Activated naive CD4-positive, alpha-beta T cell treated with anti-CD3 and anti-CD28 coated beads for 36 hours (primary cell): ENCODE data around the gene SNX24. TPM values are rescaled to one million over a fixed set of nuclear protein-coding genes. Genes with fewer than 3 reads are reported as not detected.
"Not testable (repeated sequence)": the region's sequence is repeated elsewhere in the genome, so short reads cannot be mapped to it uniquely, and the experiment has no call there.

Experiments
- CTCF ChIA-PET: fragments of 350-600 bp; sonication (Branson Sonifier 250); formaldehyde crosslinking; loops from one replicate; lab custom pipeline; 2021; ENCODE audit warnings: antibody characterized with exemption; lab: Charles Lee
- DNase-seq: peaks from one replicate; pipeline ENCODE4 v3.0.0-alpha.2; 2020
- H3K27ac Mint-ChIP-seq: one replicate; pipeline ENCODE4 v1.8.0; 2021; ENCODE audit warnings: mild to moderate bottlenecking, mixed read lengths
- H3K27me3 Mint-ChIP-seq: one replicate; pipeline ENCODE4 v1.8.0; 2021; ENCODE audit warnings: low read depth, mixed read lengths
- H3K36me3 Mint-ChIP-seq: one replicate; pipeline ENCODE4 v1.8.0; 2021; ENCODE audit warnings: low read depth, mixed read lengths
- H3K4me1 Mint-ChIP-seq: one replicate; pipeline ENCODE4 v1.8.0; 2021; ENCODE audit warnings: low read depth, mixed read lengths
- H3K4me3 Mint-ChIP-seq: one replicate; pipeline ENCODE4 v1.8.0; 2021; ENCODE audit warnings: mild to moderate bottlenecking, moderate library complexity, mixed read lengths
- H3K9me3 Mint-ChIP-seq: one replicate; pipeline ENCODE4 v1.8.0; 2021; ENCODE audit warnings: mixed read lengths
- intact Hi-C: fragments of 100-400 bp; cut with micrococcal nuclease; formaldehyde crosslinking; loops from one replicate; pipeline ENCODE4 v1.15.1; 2023
- total RNA-seq, 2 experiments: library from RNA; stranded (reverse); gene quantifications; one replicate each; pipeline ENCODE4 v1.2.3, GENCODE V29; 2021

The SNX24 gene
- total RNA-seq, 2 experiments from 2014 or later = 2.2 to 2.3 TPM

GRCh38 chr5:122846051-122846550, 688 bp downstream of the SNX24 start:
- CTCF ChIA-PET = no interaction called here
- no peaks in the 10 kb centered on the region for H3K36me3 Mint-ChIP-seq
- H3K9me3 Mint-ChIP-seq = no peaks in the 10 kb centered on the region
- no peak overlapping the region for H3K27ac Mint-ChIP-seq
- intact Hi-C loops = loop anchor here (5.0 to 10.0 kb wide), 3 partner anchors 576 to 881 kb away; partner anchors contain the start of genes CEP120, CSNK1G3 and SRFBP1
- peaks cover 5% of the 10 kb centered on the region for H3K27me3 Mint-ChIP-seq
- H3K4me3 Mint-ChIP-seq = peak overlapping the region; percentile 63
- H3K4me1 Mint-ChIP-seq = peaks cover 16% of the 10 kb centered on the region
- no peak for DNase-seq

DNA sequence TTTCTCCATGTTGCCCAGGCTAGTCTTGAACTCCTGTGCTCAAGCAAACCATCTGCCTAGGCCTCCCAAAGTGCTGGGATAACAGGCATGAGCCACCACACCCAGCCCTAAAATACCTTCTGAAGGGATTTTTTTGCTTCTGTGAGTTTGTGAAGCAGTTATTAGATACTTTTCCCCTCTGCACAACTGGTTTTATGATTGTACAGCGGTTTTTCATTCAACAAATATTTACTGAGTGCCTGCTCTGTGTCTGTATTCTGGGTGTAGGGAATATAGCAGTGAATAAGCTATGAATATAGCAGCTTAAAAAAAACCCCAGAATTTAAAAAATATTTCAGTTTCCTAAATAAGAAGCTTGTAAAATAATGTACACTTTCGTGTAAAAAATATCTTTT, 2.3 kb downstream of the SNX24 start:
- H3K4me1 Mint-ChIP-seq = peaks cover 16% of the 10 kb centered on the region
- H3K4me3 Mint-ChIP-seq = no peak overlapping the region
- intact Hi-C loops = loop anchor here (5.0 to 10.0 kb wide), 3 partner anchors 575 to 883 kb away; partner anchors contain the start of genes CEP120, CSNK1G3 and SRFBP1
- no peaks in the 10 kb centered on the region for H3K36me3 Mint-ChIP-seq
- no peaks in the 10 kb centered on the region for H3K9me3 Mint-ChIP-seq
- CTCF ChIA-PET = interaction anchor here (0.5 to 1.1 kb wide), 3 partner anchors 17 to 129 kb away, joined by 3 to 5 read pairs (median 3); no protein-coding TSS in a partner anchor
- no peak overlapping the region for H3K27ac Mint-ChIP-seq
- H3K27me3 Mint-ChIP-seq = peaks cover 5% of the 10 kb centered on the region
- DNase-seq = no peak

- CTCF ChIA-PET = no interaction called here
- no peak for DNase-seq
- no peaks in the 10 kb centered on the region for H3K36me3 Mint-ChIP-seq
- H3K9me3 Mint-ChIP-seq = no peaks in the 10 kb centered on the region
- H3K27me3 Mint-ChIP-seq = peaks cover 5% of the 10 kb centered on the region
- H3K4me1 Mint-ChIP-seq = peaks cover 5% of the 10 kb centered on the region
- H3K27ac Mint-ChIP-seq = no peak overlapping the region
- intact Hi-C loops = loop anchor here (5.0 to 10.0 kb wide), 3 partner anchors 573 to 885 kb away; partner anchors contain the start of genes CEP120, CSNK1G3 and SRFBP1
- H3K4me3 Mint-ChIP-seq = no peak overlapping the region
Measured at GRCh38 chr5:122849771-122850170, 4.4 kb downstream of the SNX24 start.

DNA sequence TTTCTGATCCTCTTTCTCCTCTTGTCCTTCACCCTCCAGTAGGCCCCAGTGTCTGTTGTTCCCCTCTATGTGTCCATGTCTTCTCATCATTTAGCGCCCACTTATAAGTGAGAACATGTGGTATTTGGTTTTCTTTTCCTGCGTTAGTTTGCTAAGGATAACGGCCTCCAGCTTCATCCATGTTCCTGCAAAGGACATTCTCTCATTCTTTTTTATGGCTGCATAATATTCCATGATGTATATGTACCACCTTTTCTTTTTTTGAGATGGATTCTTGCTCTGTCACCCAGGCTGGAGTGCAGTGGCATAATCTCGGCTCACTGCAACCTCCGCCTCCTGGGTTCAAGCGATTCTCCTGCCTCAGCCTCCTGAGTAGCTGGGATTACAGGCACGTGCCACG, 12.1 kb downstream of the SNX24 start:
- intact Hi-C loops, H3K27me3 Mint-ChIP-seq, H3K9me3 Mint-ChIP-seq, H3K4me3 Mint-ChIP-seq, H3K27ac Mint-ChIP-seq, H3K4me1 Mint-ChIP-seq, H3K36me3 Mint-ChIP-seq, DNase-seq, CTCF ChIA-PET: not testable (repeated sequence)

DNA sequence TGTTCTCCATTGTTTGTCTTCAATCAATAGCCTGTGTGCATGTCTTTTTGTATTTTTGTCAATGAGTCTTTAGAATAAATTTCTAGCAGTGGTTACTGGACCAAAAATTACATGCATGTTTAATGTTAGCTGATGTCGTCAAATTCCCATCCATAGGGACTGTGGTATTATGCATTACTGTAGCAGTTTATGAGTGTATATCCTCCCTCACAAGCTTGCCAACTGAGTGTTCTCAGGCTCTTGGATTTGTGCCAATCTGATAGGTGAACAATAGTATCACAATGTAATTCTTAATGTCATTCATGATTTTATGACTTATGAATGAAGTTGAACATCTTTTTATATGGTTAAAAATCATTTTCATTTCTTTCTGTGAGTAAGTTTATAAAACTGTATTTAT, 13.0 kb downstream of the SNX24 start:
- intact Hi-C loops = no loop called here
- Mint-ChIP-seq H3K9me3 (peaks cover 3% of the 10 kb centered on the region), H3K27me3 (peaks cover 4% of the 10 kb centered on the region), H3K36me3 (peaks cover 4% of the 10 kb centered on the region), H3K4me1 (no peaks in the 10 kb centered on the region), H3K27ac (no peak overlapping the region), H3K4me3 (no peak overlapping the region)
- CTCF ChIA-PET = no interaction called here
- DNase-seq = no peak

DNA sequence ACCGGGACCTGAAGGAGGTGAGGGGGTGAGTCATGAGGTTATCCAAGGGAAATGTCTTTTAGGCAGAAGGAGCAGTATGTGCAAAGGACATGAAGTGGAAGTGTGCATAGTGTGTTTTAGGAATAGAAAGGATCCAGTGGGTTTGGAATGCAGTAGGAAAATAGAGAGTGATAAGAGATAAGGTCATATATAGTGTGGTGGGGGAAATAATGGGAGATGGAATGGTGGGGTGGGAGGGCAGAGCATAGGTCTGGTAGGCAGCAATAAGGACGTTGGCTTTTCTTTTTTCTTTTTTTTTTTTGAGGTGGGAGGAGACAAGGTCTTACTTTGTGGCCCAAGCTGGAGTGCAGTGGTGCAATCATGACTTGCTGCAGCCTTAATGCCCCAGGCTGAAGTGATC, 17.8 kb downstream of the SNX24 start:
- H3K4me3 Mint-ChIP-seq = no peak overlapping the region
- intact Hi-C loops = no loop called here
- peaks cover 4% of the 10 kb centered on the region for H3K27me3 Mint-ChIP-seq

DNA sequence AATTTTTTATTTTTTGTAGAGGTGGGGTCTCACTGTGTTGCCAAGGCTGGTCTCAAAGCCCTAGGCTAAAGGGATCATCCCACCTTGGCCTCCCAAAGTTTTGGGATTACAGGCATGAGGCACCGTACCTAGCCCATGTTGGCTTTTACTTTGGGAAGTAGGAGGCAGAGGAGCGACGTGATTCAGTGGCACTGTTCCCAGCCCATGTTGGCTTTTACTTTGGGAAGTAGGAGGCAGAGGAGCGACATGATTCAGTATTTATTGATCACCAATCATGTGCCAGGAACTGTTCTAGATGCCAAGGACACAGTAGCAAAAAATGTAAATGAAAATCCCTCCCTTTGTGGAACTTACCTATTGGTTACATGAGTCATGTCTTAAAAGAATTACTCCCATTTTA, 18.3 kb downstream of the SNX24 start:
- intact Hi-C loops = no loop called here
- no peak overlapping the region for H3K27ac Mint-ChIP-seq
- CTCF ChIA-PET = no interaction called here
- no peak for DNase-seq
- H3K9me3 Mint-ChIP-seq = no peaks in the 10 kb centered on the region
- H3K4me3 Mint-ChIP-seq = no peak overlapping the region
- peaks cover 4% of the 10 kb centered on the region for H3K27me3 Mint-ChIP-seq
- H3K4me1 Mint-ChIP-seq = no peaks in the 10 kb centered on the region
- peaks cover 1% of the 10 kb centered on the region for H3K36me3 Mint-ChIP-seq

More for the DNA sequence above, 17.8 kb downstream of the SNX24 start:
- Mint-ChIP-seq H3K27ac (no peak overlapping the region), H3K4me1 (no peaks in the 10 kb centered on the region), H3K36me3 (peaks cover 1% of the 10 kb centered on the region), H3K9me3 (no peaks in the 10 kb centered on the region)
- DNase-seq = no peak
- CTCF ChIA-PET = no interaction called here

- no peak overlapping the region for H3K27ac Mint-ChIP-seq
Measured at GRCh38 chr5:122864400-122864799, 19.0 kb downstream of the SNX24 start.

DNA sequence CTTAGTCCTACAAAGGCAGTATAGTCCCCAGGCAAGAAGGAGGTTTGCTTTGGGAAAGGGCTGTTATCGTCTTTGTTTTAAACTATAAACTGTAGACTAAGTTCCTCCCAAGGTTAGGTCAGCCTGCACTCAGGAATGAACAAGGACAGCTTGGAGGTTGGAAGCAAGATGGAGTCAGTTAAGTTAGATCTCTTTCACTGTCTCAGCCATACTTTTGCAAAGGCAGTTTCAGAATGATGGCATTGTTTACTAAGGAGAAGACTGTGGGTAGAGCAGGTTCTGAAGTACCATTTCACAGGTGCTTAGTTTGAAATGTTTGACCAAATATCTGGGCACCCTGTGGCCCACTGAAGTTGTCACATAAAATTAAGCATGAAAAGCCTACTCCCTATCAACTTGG, 19.4 kb downstream of the SNX24 start:
- no peak for DNase-seq
- H3K36me3 Mint-ChIP-seq = peaks cover 1% of the 10 kb centered on the region
- H3K27ac Mint-ChIP-seq = no peak overlapping the region
- peaks cover 4% of the 10 kb centered on the region for H3K27me3 Mint-ChIP-seq
- intact Hi-C loops = no loop called here
- no peak overlapping the region for H3K4me3 Mint-ChIP-seq
- H3K4me1 Mint-ChIP-seq = no peaks in the 10 kb centered on the region
- CTCF ChIA-PET = no interaction called here
- H3K9me3 Mint-ChIP-seq = no peaks in the 10 kb centered on the region

More at GRCh38 chr5:122864400-122864799, 19.0 kb downstream of the SNX24 start:
- Mint-ChIP-seq H3K36me3 (peaks cover 1% of the 10 kb centered on the region), H3K4me3 (no peak overlapping the region), H3K27me3 (peaks cover 4% of the 10 kb centered on the region), H3K4me1 (no peaks in the 10 kb centered on the region), H3K9me3 (no peaks in the 10 kb centered on the region)
- intact Hi-C loops = no loop called here
- CTCF ChIA-PET = no interaction called here
- DNase-seq = no peak

- DNase-seq = no peak
- no peaks in the 10 kb centered on the region for H3K4me1 Mint-ChIP-seq
- no peaks in the 10 kb centered on the region for H3K27me3 Mint-ChIP-seq
- intact Hi-C loops = no loop called here
- no peaks in the 10 kb centered on the region for H3K36me3 Mint-ChIP-seq
- no peak overlapping the region for H3K4me3 Mint-ChIP-seq
- CTCF ChIA-PET = interaction anchor here (1.0 kb wide), 1 partner anchor 11 kb away, joined by 3 read pairs; no protein-coding TSS in a partner anchor
- H3K27ac Mint-ChIP-seq = no peak overlapping the region
- H3K9me3 Mint-ChIP-seq = no peaks in the 10 kb centered on the region
Measured at GRCh38 chr5:122870219-122870856, 24.9 kb downstream of the SNX24 start.

DNA sequence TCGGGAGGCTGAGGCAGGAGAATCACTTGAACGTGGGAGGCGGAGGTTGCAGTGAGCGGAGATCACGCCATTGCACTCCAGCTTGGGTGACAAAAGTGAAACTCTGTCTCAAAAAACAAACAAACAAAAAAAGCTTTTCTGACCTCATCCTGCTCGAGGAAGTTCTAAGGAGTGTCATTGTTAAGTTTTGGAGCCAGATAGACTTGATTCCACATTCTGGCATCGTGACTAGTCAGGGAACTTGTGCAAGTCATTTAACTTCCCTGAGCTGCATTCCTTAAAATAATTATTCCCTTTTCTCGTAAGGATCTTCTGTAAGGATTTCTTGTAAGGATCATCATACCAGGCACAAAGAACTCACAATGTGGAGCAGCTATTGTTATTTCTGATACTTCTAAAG, 26.2 kb downstream of the SNX24 start:
- Mint-ChIP-seq H3K27me3 (no peaks in the 10 kb centered on the region), H3K9me3 (no peaks in the 10 kb centered on the region), H3K27ac (no peak overlapping the region), H3K36me3 (no peaks in the 10 kb centered on the region), H3K4me1 (no peaks in the 10 kb centered on the region), H3K4me3 (no peak overlapping the region)
- CTCF ChIA-PET = no interaction called here
- intact Hi-C loops = no loop called here
- DNase-seq = no peak

DNA sequence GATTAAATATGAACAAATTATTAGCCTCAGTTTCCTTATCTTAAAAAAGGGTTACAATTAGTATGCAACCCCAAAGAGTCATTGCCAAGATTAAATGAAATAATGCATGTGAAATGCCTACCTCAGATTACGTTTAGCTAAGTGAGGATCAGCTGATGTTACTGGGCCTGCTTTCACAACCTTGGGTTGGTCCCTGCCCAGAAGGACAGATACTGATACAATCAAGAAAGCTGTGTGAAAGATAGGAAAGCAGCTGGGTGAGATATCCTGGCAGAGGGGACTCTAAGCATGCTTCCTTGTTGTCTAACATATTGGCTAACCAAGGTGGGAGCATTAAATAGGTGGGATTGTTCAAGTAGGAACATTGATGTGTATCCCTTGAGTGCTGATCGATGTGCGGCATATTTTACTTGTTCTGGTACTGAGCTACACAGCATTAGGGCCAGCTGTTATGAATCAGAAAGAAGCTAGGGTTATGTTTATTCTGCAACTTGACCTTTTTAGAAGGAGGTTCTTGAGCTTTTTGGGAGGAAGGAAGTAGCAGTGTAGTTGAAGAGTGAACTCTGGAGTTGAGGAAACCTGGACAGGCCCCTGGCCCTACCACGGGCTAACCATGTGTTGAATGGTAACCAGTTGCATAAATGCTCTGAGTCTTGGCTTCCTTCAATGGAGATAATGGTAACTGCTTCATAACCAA, 28.9 kb downstream of the SNX24 start:
- Mint-ChIP-seq H3K27ac (no peak overlapping the region), H3K27me3 (no peaks in the 10 kb centered on the region), H3K9me3 (no peaks in the 10 kb centered on the region)

More for the DNA sequence above, 28.9 kb downstream of the SNX24 start:
- CTCF ChIA-PET = interaction anchor here (1.2 kb wide), 1 partner anchor 11 kb away, joined by 3 read pairs; no protein-coding TSS in a partner anchor
- Mint-ChIP-seq H3K4me3 (no peak overlapping the region), H3K36me3 (no peaks in the 10 kb centered on the region), H3K4me1 (no peaks in the 10 kb centered on the region)
- DNase-seq = no peak
- intact Hi-C loops = no loop called here
